Natural killer cell (primary cell): ENCODE data around the gene FOXP1. TPM values are rescaled to one million over a fixed set of nuclear protein-coding genes. Genes with fewer than 3 reads are reported as not detected.

ENCODE experiments used
- ATAC-seq, 3 donors: fragments of 150-1000 bp in 2 of 3; fragments of 200-7000 bp in 1 of 3; cut with Tn5 transposase; 1 replicate in 1 of 3; 2 replicates in 2 of 3; pipeline ENCODE4 v1.10.0; 2021; ENCODE audit warnings: mild to moderate bottlenecking in 2 of 3, moderate library complexity in 2 of 3
- DNase-seq, 2 donors: peaks; one replicate each; pipeline versions ENCODE4 v3.0.0 to v3.0.0-alpha.2; 2013 to 2021; ENCODE audit warnings: mixed read lengths in 1 of 2
- H3K27ac ChIP-seq: one replicate; pipeline ENCODE4 v1.5.1; 2013; ENCODE audit warnings: mild to moderate bottlenecking, low read length
- H3K27me3 ChIP-seq: one replicate; pipeline ENCODE4 v1.6.1; 2013; ENCODE audit warnings: low read length; ENCODE audit not compliant: control insufficient read depth, insufficient read depth
- H3K36me3 ChIP-seq: one replicate; pipeline ENCODE4 v1.6.1; 2013; ENCODE audit warnings: low read length; ENCODE audit not compliant: control insufficient read depth, insufficient read depth
- H3K4me1 ChIP-seq: one replicate; pipeline ENCODE4 v1.6.1; 2013; ENCODE audit warnings: low read length; ENCODE audit not compliant: control insufficient read depth, insufficient read depth
- H3K4me3 ChIP-seq: one replicate; pipeline ENCODE4 v1.5.1; 2013; ENCODE audit warnings: low read length
- H3K9me3 ChIP-seq: one replicate; pipeline ENCODE4 v1.6.1; 2013; ENCODE audit warnings: low read length; ENCODE audit not compliant: control insufficient read depth, insufficient read depth
- H3K27ac Mint-ChIP-seq, 2 donors: one replicate each; pipeline ENCODE4 v1.8.0; 2022; ENCODE audit warnings: mild to moderate bottlenecking in 2 of 2, mixed read lengths in 2 of 2, moderate library complexity in 1 of 2
- H3K27me3 Mint-ChIP-seq, 2 donors: one replicate each; pipeline ENCODE4 v1.8.0; 2022; ENCODE audit warnings: low read depth in 2 of 2, mixed read lengths in 2 of 2
- H3K36me3 Mint-ChIP-seq: one replicate; pipeline ENCODE4 v1.8.0; 2022; ENCODE audit warnings: mixed read lengths
- H3K4me1 Mint-ChIP-seq, 2 donors: one replicate each; pipeline ENCODE4 v1.8.0; 2022; ENCODE audit warnings: mixed read lengths in 2 of 2
- H3K4me3 Mint-ChIP-seq: one replicate; pipeline ENCODE4 v1.8.0; 2022; ENCODE audit warnings: mild to moderate bottlenecking, moderate library complexity, mixed read lengths
- H3K9me3 Mint-ChIP-seq, 2 donors: one replicate each; pipeline ENCODE4 v1.8.0; 2022; ENCODE audit warnings: mixed read lengths in 2 of 2
- CTCF ChIP-seq: fragments of 200-600 bp; IDR thresholded peaks from one replicate; pipeline ENCODE4 v1.8.0; 2022; ENCODE audit warnings: antibody characterized with exemption
- WGBS: methylation state at CpG from one replicate; pipeline ENCODE4 v1.1.7; 2013; ENCODE audit warnings: missing lambda C conversion rate; ENCODE audit not compliant: insufficient coverage; 5-methylcytosine and 5-hydroxymethylcytosine counted together
- intact Hi-C: fragments of 100-400 bp; cut with micrococcal nuclease; formaldehyde crosslinking; loops from one replicate; pipeline ENCODE4 v1.14.2; 2022
- total RNA-seq, 4 donors: library from RNA; stranded (reverse); fragments of 120-200 nt in 1 of 4; gene quantifications; one replicate each; pipeline versions ENCODE4 v1.2.3 to v1.2.4, GENCODE V29; 2013 to 2022

Gene FOXP1
- total RNA-seq, 3 donors from 2014 or later (not counting 1 experiment from before 2014, with no cell fraction given), result 166 to 185 (median 166) TPM

- Histone ChIP-seq H3K27me3 (no peaks in the 10 kb centered on the region), H3K4me1 (peaks cover 33% of the 10 kb centered on the region), H3K36me3 (no peaks in the 10 kb centered on the region), H3K9me3 (no peaks in the 10 kb centered on the region), H3K4me3 (no peak overlapping the region), H3K27ac (no peak overlapping the region)
- H3K4me3 Mint-ChIP-seq, result no peak overlapping the region
- DNase-seq (no peak), ATAC-seq (no peak)
- peaks cover 71 to 76% of the 10 kb centered on the region in 2 donors for H3K4me1 Mint-ChIP-seq
- H3K27me3 Mint-ChIP-seq, result no peaks in the 10 kb centered on the region
- no peaks in the 10 kb centered on the region for H3K9me3 Mint-ChIP-seq
- WGBS, result 79% methylated on average over 5 of the region's 5 CpGs
- no peaks in the 10 kb centered on the region for H3K36me3 Mint-ChIP-seq
- no peak for TF ChIP-seq CTCF
- intact Hi-C loops, result no loop called here
- peak overlapping the region; percentile 52 to 63 for H3K27ac Mint-ChIP-seq
Observed at GRCh38 chr3:71082833-71083232, 500.7 kb downstream of the FOXP1 start.

DNA sequence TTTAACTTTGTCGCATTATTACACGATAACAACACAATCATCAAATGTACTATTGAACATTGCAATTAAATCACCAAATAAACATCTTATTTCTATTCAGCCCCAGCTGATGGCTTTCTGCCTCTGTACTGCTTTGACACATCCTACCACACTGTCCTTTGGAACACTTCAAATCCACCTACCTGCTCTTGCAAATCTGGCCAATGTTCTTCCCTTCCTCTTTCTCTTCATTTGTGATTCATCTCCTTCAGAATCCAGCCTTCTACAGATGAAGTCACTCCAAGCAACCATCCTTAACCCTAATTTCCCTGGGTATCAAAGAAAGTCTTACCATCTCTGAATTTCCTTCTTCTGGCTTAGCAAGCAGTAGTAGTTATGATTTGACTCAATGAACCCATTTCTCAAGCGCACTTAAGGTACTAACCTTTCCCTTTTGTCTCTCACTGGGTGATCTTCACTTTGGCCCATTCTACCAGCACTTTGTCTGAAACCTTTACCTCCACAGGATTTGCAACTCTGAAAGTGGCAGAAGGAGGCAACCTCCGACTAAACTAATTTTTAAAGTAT is 502.9 kb downstream of the FOXP1 start:
- H3K27ac ChIP-seq, result no peak overlapping the region
- WGBS, result 88% methylated on average over 4 of the region's 4 CpGs
- no peak for ATAC-seq

GRCh38 chr3:71078723-71079525 is 504.6 kb downstream of the FOXP1 start:
- Histone ChIP-seq H3K36me3 (no peaks in the 10 kb centered on the region), H3K4me3 (no peak overlapping the region), H3K27ac (no peak overlapping the region), H3K9me3 (no peaks in the 10 kb centered on the region), H3K27me3 (no peaks in the 10 kb centered on the region), H3K4me1 (peaks cover 29% of the 10 kb centered on the region)
- Mint-ChIP-seq H3K36me3 (no peaks in the 10 kb centered on the region), H3K27ac (peak overlapping the region; percentile 65 to 70), H3K4me3 (peak overlapping the region; percentile 68), H3K9me3 (no peaks in the 10 kb centered on the region), H3K27me3 (no peaks in the 10 kb centered on the region), H3K4me1 (peaks cover 69 to 71% of the 10 kb centered on the region in 2 donors)
- intact Hi-C loops, result no loop called here
- peak; percentile 21 to 57 (median 49) for ATAC-seq
- peak in 1 of 2 donors; percentile 30 for DNase-seq
- 57% methylated on average over 7 of the region's 8 CpGs for WGBS
- no peak for TF ChIP-seq CTCF

More for the DNA sequence above, 502.9 kb downstream of the FOXP1 start:
- no peak for TF ChIP-seq CTCF
- DNase-seq, result no peak
- Mint-ChIP-seq H3K9me3 (no peaks in the 10 kb centered on the region), H3K27me3 (no peaks in the 10 kb centered on the region), H3K36me3 (no peaks in the 10 kb centered on the region), H3K4me3 (no peak overlapping the region), H3K4me1 (peaks cover 75 to 81% of the 10 kb centered on the region in 2 donors), H3K27ac (peak overlapping the region; percentile 2 to 65)
- no peak overlapping the region for H3K4me3 ChIP-seq
- no peaks in the 10 kb centered on the region for H3K36me3 ChIP-seq
- H3K4me1 ChIP-seq, result peaks cover 30% of the 10 kb centered on the region
- no peaks in the 10 kb centered on the region for H3K27me3 ChIP-seq
- intact Hi-C loops, result no loop called here
- no peaks in the 10 kb centered on the region for H3K9me3 ChIP-seq
